GM18951 (cell line): Measurements from ENCODE around the gene PLAAT5.

Source experiments
- POLR2A ChIP-seq: IDR thresholded peaks from 4 replicates; pipeline ENCODE4 v1.6.1; 2011; ENCODE audit warnings: mild to moderate bottlenecking; ENCODE audit not compliant: insufficient read length, insufficient read depth; ENCODE audit errors: extremely low read depth
- in situ Hi-C: fragments of 300-500 bp; cut with MboI; formaldehyde crosslinking; loops from one replicate; pipeline ENCODE4 v1.12.0; 2022; ENCODE audit warnings: low sequenced_read_pairs, mixed read lengths, inconsistent platforms; ENCODE audit not compliant: unreplicated experiment

Gene PLAAT5

DNA sequence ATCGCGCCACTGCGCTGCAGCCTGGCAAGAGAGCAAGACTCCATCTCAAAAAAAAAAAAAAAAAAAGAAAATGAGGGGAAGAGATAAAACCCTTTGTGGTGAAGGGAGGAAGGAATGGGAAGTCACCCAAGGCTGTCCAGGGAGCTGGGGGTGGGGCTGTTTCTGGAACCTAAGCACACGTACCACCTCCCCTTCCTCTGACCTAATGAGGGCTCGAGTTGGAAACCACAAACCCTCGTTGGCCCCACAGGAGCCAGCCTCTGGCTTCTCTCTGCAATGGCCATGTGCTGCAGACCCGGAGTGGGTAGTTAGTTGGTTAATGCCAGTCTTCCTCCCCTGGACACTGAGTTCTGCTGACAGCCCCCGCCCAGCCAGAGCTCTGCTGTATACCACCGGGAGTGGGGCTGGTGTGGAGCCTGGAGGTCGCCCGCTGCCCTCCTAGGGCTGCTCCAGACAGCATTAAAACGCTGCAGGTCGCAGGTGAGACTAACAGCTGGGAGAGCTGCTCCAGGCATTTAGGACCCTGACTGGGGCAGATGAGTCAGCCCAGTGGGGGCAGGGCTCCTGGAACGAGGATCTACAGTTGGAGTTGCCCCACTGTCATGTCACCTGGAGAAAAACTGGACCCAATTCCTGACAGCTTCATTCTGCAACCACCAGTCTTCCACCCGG lies 15.0 kb upstream of the PLAAT5 start, which contains the start of gene LGALS12:
TSS of gene LGALS12 (plus strand) at position 228 of the 672 bp plus-strand sequence. CDS start at position 603, 375 bp downstream.
- in situ Hi-C loops = no loop called here
- TF ChIP-seq POLR2A = no peak

DNA sequence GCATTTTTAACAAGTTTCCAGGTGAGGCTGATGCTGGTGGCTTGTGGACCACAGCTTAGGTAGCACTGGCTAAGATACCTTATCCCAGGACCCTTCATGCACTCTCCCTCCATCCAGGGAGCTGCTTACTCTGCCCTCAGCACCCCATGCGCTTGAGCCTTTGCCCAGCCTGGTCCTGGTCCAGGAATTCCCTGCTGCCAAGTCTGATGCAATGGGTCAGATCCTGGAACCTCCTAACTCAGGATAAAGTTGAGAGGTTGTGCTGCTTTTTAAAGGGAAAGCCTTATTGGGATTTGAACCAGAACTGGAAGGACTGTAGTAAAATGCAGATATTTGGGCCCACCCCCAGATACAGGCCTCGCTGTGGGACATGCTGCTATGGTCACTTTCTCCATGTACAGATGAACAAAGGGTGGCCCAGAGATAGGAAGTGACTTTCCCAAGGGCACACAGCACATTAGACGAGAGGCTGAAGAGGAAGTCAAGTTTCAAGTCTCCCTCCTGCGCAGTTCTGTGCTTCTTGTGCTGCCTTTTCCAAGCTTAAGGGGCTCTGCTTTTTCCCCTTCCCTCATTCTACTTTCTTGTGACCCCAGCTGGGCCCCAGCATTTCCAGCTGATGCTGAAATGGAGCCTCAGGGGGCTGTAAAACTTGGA lies 14.1 kb upstream of the PLAAT5 start:
- no peak for TF ChIP-seq POLR2A
- in situ Hi-C loops = no loop called here

DNA sequence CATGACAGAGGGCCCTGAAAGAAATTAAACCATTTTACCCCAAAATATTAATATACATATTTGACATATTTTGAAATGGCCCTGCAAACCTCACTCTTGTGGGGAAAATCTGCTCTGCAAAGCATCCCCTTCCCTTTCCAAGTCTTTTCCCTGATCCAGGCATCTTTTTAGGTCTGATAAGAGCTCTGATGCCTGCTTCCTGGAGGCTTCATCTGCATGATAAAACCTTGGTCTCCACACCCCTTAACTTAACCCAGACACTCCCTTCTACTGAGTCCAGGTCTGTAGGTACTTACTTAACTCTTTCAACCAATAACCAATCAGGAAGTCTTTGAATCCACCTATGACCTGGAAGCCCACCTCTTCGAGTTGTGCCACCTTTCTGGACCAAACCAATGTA lies 13.1 kb upstream of the PLAAT5 start:
- TF ChIP-seq POLR2A = no peak
- in situ Hi-C loops = no loop called here

DNA sequence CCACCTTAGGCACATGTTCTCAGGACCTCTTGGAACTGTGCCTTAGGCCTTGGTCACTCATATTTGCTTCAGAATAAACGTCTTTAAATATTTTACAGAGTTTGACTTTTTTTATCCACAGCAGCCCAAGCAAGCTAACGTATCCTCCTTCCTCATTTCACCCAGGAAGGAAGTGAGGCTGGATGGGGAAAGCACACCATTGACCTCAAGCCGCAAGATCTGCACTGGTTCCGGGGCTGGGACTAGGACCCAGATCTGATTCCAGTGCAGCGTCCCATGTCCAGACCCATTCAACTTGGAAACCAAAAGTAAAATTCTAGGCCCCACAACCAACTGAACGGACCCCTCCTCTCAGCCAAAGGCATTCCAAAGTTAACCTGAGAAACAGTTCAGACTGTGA lies 12.5 kb upstream of the PLAAT5 start:
- in situ Hi-C loops = no loop called here
- TF ChIP-seq POLR2A = no peak

DNA sequence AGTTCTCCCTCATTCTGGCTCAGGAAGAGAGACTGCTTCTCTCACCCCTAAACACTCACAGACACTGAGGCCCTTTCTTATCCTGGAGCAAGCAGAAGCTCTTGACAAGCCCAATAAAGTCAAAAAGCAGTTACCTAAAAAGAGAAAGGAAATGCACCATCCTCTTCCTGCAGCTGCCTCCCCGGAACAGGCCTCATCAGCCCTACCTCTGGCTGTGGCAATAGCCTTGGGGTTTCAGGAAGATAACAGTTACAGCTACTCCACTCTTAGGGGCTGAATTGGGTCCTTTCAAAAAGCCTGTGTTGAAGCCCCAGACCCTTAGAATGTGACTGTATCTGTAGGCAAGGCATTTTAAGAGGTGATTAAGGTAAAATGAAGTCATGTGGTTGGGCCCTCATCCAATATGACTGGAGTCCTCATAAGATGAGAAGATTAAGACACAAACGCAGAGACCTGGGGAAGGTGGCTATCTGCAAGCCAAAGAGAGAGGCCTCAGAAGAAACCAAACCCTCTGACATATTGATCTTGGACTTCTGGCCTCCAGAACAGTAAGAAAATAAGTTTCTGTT lies 11.4 kb upstream of the PLAAT5 start:
- TF ChIP-seq POLR2A = no peak
- in situ Hi-C loops = no loop called here

- in situ Hi-C loops = no loop called here
- TF ChIP-seq POLR2A = no peak
Observed at GRCh38 chr11:63501236-63501635, 10.3 kb upstream of the PLAAT5 start.

DNA sequence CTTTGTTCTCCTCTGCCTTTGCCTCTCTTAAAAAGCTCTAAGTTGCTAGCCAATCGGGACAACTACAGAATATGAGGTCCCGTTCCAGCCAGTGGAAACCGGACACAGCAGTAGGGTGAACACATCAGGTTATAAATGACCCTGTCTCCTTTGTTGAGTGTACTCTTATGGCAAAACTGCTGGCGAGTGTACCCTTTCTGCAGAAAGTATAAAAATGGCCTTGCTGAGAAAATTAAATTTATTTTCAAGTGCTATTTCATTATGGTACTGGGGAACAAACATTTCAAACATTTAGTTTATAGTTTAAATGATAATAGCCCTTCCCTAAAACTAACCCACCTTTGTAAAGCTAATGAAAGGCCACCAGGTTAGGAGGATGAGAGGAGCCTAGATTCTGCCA lies 8.9 kb upstream of the PLAAT5 start:
- in situ Hi-C loops = loop anchor here (25.0 kb wide), 1 partner anchor 237 kb away; no protein-coding TSS in a partner anchor

GRCh38 chr11:63494975-63495374 lies 4.0 kb upstream of the PLAAT5 start:
- no peak for TF ChIP-seq POLR2A
- in situ Hi-C loops = loop anchor here (25.0 kb wide), 1 partner anchor 242 kb away; no protein-coding TSS in a partner anchor

More for the DNA sequence above, 8.9 kb upstream of the PLAAT5 start:
- TF ChIP-seq POLR2A = no peak

GRCh38 chr11:63493127-63493526 lies 2.2 kb upstream of the PLAAT5 start:
- in situ Hi-C loops = loop anchor here (25.0 kb wide), 1 partner anchor 244 kb away; no protein-coding TSS in a partner anchor
- TF ChIP-seq POLR2A = no peak

GRCh38 chr11:63492441-63492840 lies 1.5 kb upstream of the PLAAT5 start:
- in situ Hi-C loops = loop anchor here (25.0 kb wide), 1 partner anchor 245 kb away; no protein-coding TSS in a partner anchor
- no peak for TF ChIP-seq POLR2A

DNA sequence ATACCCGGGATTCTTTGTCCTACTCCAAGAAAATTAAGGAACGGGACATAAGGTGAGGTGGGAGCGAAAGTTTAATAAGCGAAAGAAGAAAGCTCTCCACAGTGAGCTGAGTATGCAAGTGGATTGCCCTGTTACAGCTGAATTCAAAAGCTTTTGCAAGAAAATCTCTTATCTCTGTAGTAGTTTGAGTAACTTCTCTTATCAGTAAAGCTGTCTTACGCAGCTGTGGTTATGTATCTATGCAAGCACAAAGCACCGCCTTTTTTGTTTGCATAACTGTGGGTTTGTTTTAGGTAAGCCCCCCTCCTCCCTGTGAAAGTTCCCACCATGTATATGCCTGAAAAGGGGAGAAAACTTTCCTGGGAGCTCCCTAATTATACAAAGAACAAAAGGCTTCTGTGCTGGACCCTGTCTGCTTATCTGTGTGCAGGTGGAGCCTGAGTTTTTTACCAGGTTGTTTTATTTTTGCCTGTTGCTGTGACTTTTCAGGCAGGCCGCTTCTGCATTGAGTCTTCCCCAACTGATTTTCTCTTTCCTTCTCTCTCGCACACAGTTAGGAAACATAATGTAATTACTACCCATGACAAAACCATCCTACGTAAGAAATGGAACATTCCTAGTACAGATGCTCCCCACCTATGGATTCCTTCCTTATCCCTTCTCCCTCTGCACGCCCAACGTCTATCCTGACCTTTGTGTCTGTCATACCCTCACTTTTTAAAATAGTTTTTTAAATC lies 837 bp upstream of the PLAAT5 start:
- no peak for TF ChIP-seq POLR2A
- in situ Hi-C loops = loop anchor here (25.0 kb wide), 1 partner anchor 245 kb away; no protein-coding TSS in a partner anchor

GRCh38 chr11:63491240-63491587 lies 247 bp upstream of the PLAAT5 start:
- no peak for TF ChIP-seq POLR2A
- in situ Hi-C loops = loop anchor here (25.0 kb wide), 1 partner anchor 246 kb away; no protein-coding TSS in a partner anchor

DNA sequence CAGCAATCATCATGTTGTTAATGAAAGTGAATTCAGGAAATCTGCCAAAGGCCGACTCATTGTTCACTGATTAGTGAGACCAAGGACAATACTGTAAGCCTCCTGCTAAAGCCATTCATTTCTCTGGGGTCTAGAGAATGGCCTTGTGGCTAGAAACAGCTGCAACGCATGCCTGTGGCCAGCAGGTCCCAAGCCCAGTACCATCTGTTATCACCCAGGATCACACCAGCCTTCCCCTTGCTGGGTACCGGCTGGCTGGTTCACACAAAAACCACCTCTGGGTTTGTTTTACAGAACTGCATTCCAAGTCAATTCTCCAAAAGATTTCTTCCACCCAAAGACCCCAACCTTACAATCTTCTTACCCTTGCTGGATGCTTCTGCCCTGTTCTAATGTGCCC lies 1.1 kb downstream of the PLAAT5 start:
- no peak for TF ChIP-seq POLR2A
- in situ Hi-C loops = loop anchor here (25.0 kb wide), 1 partner anchor 247 kb away; no protein-coding TSS in a partner anchor

GRCh38 chr11:63488789-63489188 lies 2.2 kb downstream of the PLAAT5 start:
- no peak for TF ChIP-seq POLR2A
- in situ Hi-C loops = loop anchor here (25.0 kb wide), 1 partner anchor 249 kb away; no protein-coding TSS in a partner anchor
